Osteocyte (in vitro differentiated cells): ENCODE measurements around the gene SCARB1. TPM values are rescaled to one million over a fixed set of nuclear protein-coding genes. Genes with fewer than 3 reads are reported as not detected.

Experiments
- DNase-seq: peaks from one replicate; pipeline ENCODE4 v3.0.0; 2021; ENCODE audit warnings: mixed read lengths; ENCODE audit not compliant: unreplicated experiment; ENCODE audit errors: extremely low spot score
- H3K27ac Mint-ChIP-seq: one replicate; pipeline ENCODE4 v1.8.0; 2021; ENCODE audit warnings: mild to moderate bottlenecking, mixed read lengths; ENCODE audit not compliant: unreplicated experiment
- H3K27me3 Mint-ChIP-seq: one replicate; pipeline ENCODE4 v1.8.0; 2021; ENCODE audit warnings: mixed read lengths; ENCODE audit not compliant: unreplicated experiment
- H3K36me3 Mint-ChIP-seq: one replicate; pipeline ENCODE4 v1.8.0; 2021; ENCODE audit warnings: mixed read lengths; ENCODE audit not compliant: unreplicated experiment
- H3K4me1 Mint-ChIP-seq: one replicate; pipeline ENCODE4 v1.8.0; 2021; ENCODE audit warnings: mixed read lengths; ENCODE audit not compliant: unreplicated experiment
- H3K4me3 Mint-ChIP-seq: one replicate; pipeline ENCODE4 v1.8.0; 2021; ENCODE audit warnings: mild to moderate bottlenecking, moderate library complexity, mixed read lengths; ENCODE audit not compliant: unreplicated experiment
- H3K9me3 Mint-ChIP-seq: one replicate; pipeline ENCODE4 v1.8.0; 2021; ENCODE audit warnings: mixed read lengths; ENCODE audit not compliant: unreplicated experiment
- total RNA-seq: library from RNA; stranded (reverse); gene quantifications from 2 replicates; pipeline ENCODE4 v1.2.1, GENCODE V29; 2021
- TF ChIP-seq, protein P1 (sequence below): fragments of 200-600 bp; sonication (generic); IDR thresholded peaks from 2 replicates; pipeline ENCODE4 v1.5.0; 2021; ENCODE audit warnings: antibody characterized with exemption, mild to moderate bottlenecking, moderate library complexity

The SCARB1 gene
- total RNA-seq, 1 donor from 2014 or later = 27.1 TPM

- Mint-ChIP-seq H3K27ac (peak overlapping the region; percentile 80), H3K4me1 (peaks cover 28% of the 10 kb centered on the region), H3K36me3 (no peaks in the 10 kb centered on the region), H3K27me3 (no peaks in the 10 kb centered on the region), H3K4me3 (peak overlapping the region; percentile 73), H3K9me3 (no peaks in the 10 kb centered on the region)
- TF ChIP-seq, protein P1, sequence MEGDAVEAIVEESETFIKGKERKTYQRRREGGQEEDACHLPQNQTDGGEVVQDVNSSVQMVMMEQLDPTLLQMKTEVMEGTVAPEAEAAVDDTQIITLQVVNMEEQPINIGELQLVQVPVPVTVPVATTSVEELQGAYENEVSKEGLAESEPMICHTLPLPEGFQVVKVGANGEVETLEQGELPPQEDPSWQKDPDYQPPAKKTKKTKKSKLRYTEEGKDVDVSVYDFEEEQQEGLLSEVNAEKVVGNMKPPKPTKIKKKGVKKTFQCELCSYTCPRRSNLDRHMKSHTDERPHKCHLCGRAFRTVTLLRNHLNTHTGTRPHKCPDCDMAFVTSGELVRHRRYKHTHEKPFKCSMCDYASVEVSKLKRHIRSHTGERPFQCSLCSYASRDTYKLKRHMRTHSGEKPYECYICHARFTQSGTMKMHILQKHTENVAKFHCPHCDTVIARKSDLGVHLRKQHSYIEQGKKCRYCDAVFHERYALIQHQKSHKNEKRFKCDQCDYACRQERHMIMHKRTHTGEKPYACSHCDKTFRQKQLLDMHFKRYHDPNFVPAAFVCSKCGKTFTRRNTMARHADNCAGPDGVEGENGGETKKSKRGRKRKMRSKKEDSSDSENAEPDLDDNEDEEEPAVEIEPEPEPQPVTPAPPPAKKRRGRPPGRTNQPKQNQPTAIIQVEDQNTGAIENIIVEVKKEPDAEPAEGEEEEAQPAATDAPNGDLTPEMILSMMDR = no peak
- no peak for DNase-seq
Observed at GRCh38 chr12:124864326-124864752, 675 bp upstream of the SCARB1 start.

GRCh38 chr12:124862768-124863415, 772 bp downstream of the SCARB1 start:
- Mint-ChIP-seq H3K9me3 (no peaks in the 10 kb centered on the region), H3K36me3 (no peaks in the 10 kb centered on the region), H3K27ac (no peak overlapping the region), H3K4me3 (peak overlapping the region; percentile 71), H3K27me3 (no peaks in the 10 kb centered on the region), H3K4me1 (peaks cover 26% of the 10 kb centered on the region)
- no peak for DNase-seq
- TF ChIP-seq, protein P1 = no peak

GRCh38 chr12:124861898-124862676, 1.6 kb downstream of the SCARB1 start:
- peak overlapping the region; percentile 71 for H3K4me3 Mint-ChIP-seq
- no peaks in the 10 kb centered on the region for H3K27me3 Mint-ChIP-seq
- no peak for DNase-seq
- TF ChIP-seq, protein P1 = no peak
- no peaks in the 10 kb centered on the region for H3K36me3 Mint-ChIP-seq
- H3K4me1 Mint-ChIP-seq = peaks cover 26% of the 10 kb centered on the region
- H3K9me3 Mint-ChIP-seq = no peaks in the 10 kb centered on the region
- peak overlapping the region; percentile 6 for H3K27ac Mint-ChIP-seq

GRCh38 chr12:124861492-124861891, 2.2 kb downstream of the SCARB1 start:
- TF ChIP-seq, protein P1 = no peak
- peaks cover 27% of the 10 kb centered on the region for H3K4me1 Mint-ChIP-seq
- no peak overlapping the region for H3K27ac Mint-ChIP-seq
- no peak for DNase-seq
- no peak overlapping the region for H3K4me3 Mint-ChIP-seq
- no peaks in the 10 kb centered on the region for H3K36me3 Mint-ChIP-seq
- H3K27me3 Mint-ChIP-seq = no peaks in the 10 kb centered on the region
- no peaks in the 10 kb centered on the region for H3K9me3 Mint-ChIP-seq

- TF ChIP-seq, protein P1 = no peak
- peaks cover 42% of the 10 kb centered on the region for H3K4me1 Mint-ChIP-seq
- H3K9me3 Mint-ChIP-seq = no peaks in the 10 kb centered on the region
- H3K36me3 Mint-ChIP-seq = no peaks in the 10 kb centered on the region
- no peak for DNase-seq
- H3K27ac Mint-ChIP-seq = no peak overlapping the region
- no peak overlapping the region for H3K4me3 Mint-ChIP-seq
- H3K27me3 Mint-ChIP-seq = no peaks in the 10 kb centered on the region
Observed at GRCh38 chr12:124857921-124858461, 5.7 kb downstream of the SCARB1 start.
